Fibroblast of lung (primary cell): ENCODE data around the gene TLR10.

Experiments
- CTCF ChIP-seq, 2 donors: IDR thresholded peaks in 1 of 2; conservative IDR thresholded peaks in 1 of 2; 1 replicate in 1 of 2; 2 replicates in 1 of 2; pipeline ENCODE4 v1.5.1; 2011 to 2012; ENCODE audit warnings: low read length in 2 of 2, control low read depth in 1 of 2, inconsistent platforms in 1 of 2, low read depth in 1 of 2, mild to moderate bottlenecking in 1 of 2
- EZH2 ChIP-seq: IDR thresholded peaks from 2 replicates; pipeline ENCODE4 v1.5.1; 2012; ENCODE audit warnings: low read length, control low read depth, mild to moderate bottlenecking; ENCODE audit errors: missing control alignments

GRCh38 chr4:38785041-38785790 lies 2.4 kb upstream of the TLR10 start:
- TF ChIP-seq EZH2, result no peak
- TF ChIP-seq CTCF (conservative IDR thresholded peaks at IDR 0.05 in 1 of 2, IDR thresholded peaks at IDR 0.05 in 1 of 2; ENCODE audit: low read depth in 1 of 2, low read length in 2 of 2), result no peak
